KMS-11 (cell line): ENCODE data around the gene MARF1.
"Not testable (repeated sequence)": the region's sequence is repeated elsewhere in the genome, so short reads cannot be mapped to it uniquely, and the experiment has no call there.

Experiments
- H2AFZ ChIP-seq: fragments of 200-600 bp; sonication (generic); 2 replicates; pipeline ENCODE4 v1.6.1; 2016; ENCODE audit warnings: antibody characterized with exemption, mixed run types, low read depth
- H3K27ac ChIP-seq: fragments of 200-600 bp; sonication (generic); 2 replicates; pipeline ENCODE4 v1.6.1; 2016; ENCODE audit warnings: mild to moderate bottlenecking, mixed run types
- H3K27me3 ChIP-seq: fragments of 200-600 bp; sonication (generic); 2 replicates; pipeline ENCODE4 v1.6.1; 2017; ENCODE audit warnings: mild to moderate bottlenecking, low read depth, mixed run types, moderate library complexity; ENCODE audit not compliant: insufficient read depth
- H3K36me3 ChIP-seq: fragments of 200-600 bp; sonication (generic); 2 replicates; pipeline ENCODE4 v1.6.1; 2017; ENCODE audit warnings: mild to moderate bottlenecking, mixed run types; ENCODE audit not compliant: insufficient read depth
- H3K4me1 ChIP-seq: fragments of 200-600 bp; sonication (generic); 2 replicates; pipeline ENCODE4 v1.6.1; 2016; ENCODE audit warnings: mild to moderate bottlenecking, low read depth, mixed run types; ENCODE audit not compliant: poor library complexity, severe bottlenecking
- H3K4me2 ChIP-seq: fragments of 200-600 bp; sonication (generic); 2 replicates; pipeline ENCODE4 v1.7.0; 2016; ENCODE audit warnings: mild to moderate bottlenecking, mixed run types
- H3K4me3 ChIP-seq: fragments of 200-600 bp; sonication (generic); IDR thresholded peaks from 2 replicates; pipeline ENCODE4 v1.6.1; 2017; ENCODE audit warnings: low read depth, low read length, mixed read lengths; ENCODE audit not compliant: insufficient read depth
- H3K79me2 ChIP-seq: fragments of 200-600 bp; sonication (generic); 2 replicates; pipeline ENCODE4 v1.6.1; 2016; ENCODE audit warnings: low read depth, mixed run types; ENCODE audit not compliant: insufficient read depth
- H3K9ac ChIP-seq: fragments of 200-600 bp; sonication (generic); 2 replicates; pipeline ENCODE4 v1.6.1; 2016; ENCODE audit warnings: mild to moderate bottlenecking, mixed run types
- H4K20me1 ChIP-seq: fragments of 200-600 bp; sonication (generic); 2 replicates; pipeline ENCODE4 v1.6.1; 2016; ENCODE audit warnings: mild to moderate bottlenecking, mixed run types; ENCODE audit not compliant: insufficient read depth
- CTCF ChIP-seq: fragments of 200-600 bp; sonication (generic); conservative IDR thresholded peaks from 2 replicates; pipeline ENCODE4 v1.6.1; 2017; ENCODE audit warnings: low read depth, mild to moderate bottlenecking, antibody characterized with exemption, low read length, moderate library complexity, mixed read lengths

Gene MARF1

GRCh38 chr16:15553313-15554088, 89.5 kb downstream of the MARF1 start:
- no peaks in the 10 kb centered on the region for H3K79me2 ChIP-seq
- no peak overlapping the region for H3K9ac ChIP-seq
- TF ChIP-seq CTCF = no peak
- no peak overlapping the region for H3K4me3 ChIP-seq
- H2AFZ ChIP-seq = no peak overlapping the region
- H3K27me3 ChIP-seq = no peaks in the 10 kb centered on the region
- no peak overlapping the region for H3K4me2 ChIP-seq
- H3K36me3 ChIP-seq = no peaks in the 10 kb centered on the region
- no peaks in the 10 kb centered on the region for H3K4me1 ChIP-seq
- H3K27ac ChIP-seq = no peak overlapping the region
- no peaks in the 10 kb centered on the region for H4K20me1 ChIP-seq

GRCh38 chr16:15552507-15552906, 90.4 kb downstream of the MARF1 start:
- Histone ChIP-seq H3K27me3 (no peaks in the 10 kb centered on the region), H3K4me1 (no peaks in the 10 kb centered on the region), H4K20me1 (no peaks in the 10 kb centered on the region), H3K4me2 (no peak overlapping the region), H3K79me2 (no peaks in the 10 kb centered on the region), H3K4me3 (no peak overlapping the region), H3K27ac (no peak overlapping the region), H3K9ac (no peak overlapping the region), H2AFZ (no peak overlapping the region), H3K36me3 (no peaks in the 10 kb centered on the region)
- no peak for TF ChIP-seq CTCF

GRCh38 chr16:15548482-15548891, 94.5 kb downstream of the MARF1 start:
- no peak overlapping the region for H3K27ac ChIP-seq
- H3K4me1 ChIP-seq = no peaks in the 10 kb centered on the region
- H2AFZ ChIP-seq = no peak overlapping the region
- H3K9ac ChIP-seq = no peak overlapping the region
- no peak overlapping the region for H3K4me3 ChIP-seq
- no peaks in the 10 kb centered on the region for H3K79me2 ChIP-seq
- no peak overlapping the region for H3K4me2 ChIP-seq
- H3K36me3 ChIP-seq = no peaks in the 10 kb centered on the region
- no peaks in the 10 kb centered on the region for H3K27me3 ChIP-seq
- no peaks in the 10 kb centered on the region for H4K20me1 ChIP-seq
- no peak for TF ChIP-seq CTCF

GRCh38 chr16:15547768-15548096, 95.2 kb downstream of the MARF1 start:
- no peak for TF ChIP-seq CTCF
- H3K27me3 ChIP-seq = no peaks in the 10 kb centered on the region
- no peak overlapping the region for H3K9ac ChIP-seq
- no peaks in the 10 kb centered on the region for H3K36me3 ChIP-seq
- H3K4me3 ChIP-seq = no peak overlapping the region
- no peak overlapping the region for H3K4me2 ChIP-seq
- no peak overlapping the region for H2AFZ ChIP-seq
- H3K79me2 ChIP-seq = no peaks in the 10 kb centered on the region
- no peaks in the 10 kb centered on the region for H3K4me1 ChIP-seq
- H3K27ac ChIP-seq = no peak overlapping the region
- H4K20me1 ChIP-seq = no peaks in the 10 kb centered on the region

- H3K4me1 ChIP-seq, H3K4me2 ChIP-seq, H3K27me3 ChIP-seq, H3K36me3 ChIP-seq, H3K79me2 ChIP-seq, H3K9ac ChIP-seq, H2AFZ ChIP-seq, H3K27ac ChIP-seq, H4K20me1 ChIP-seq, H3K4me3 ChIP-seq: not testable (repeated sequence)
Observed at GRCh38 chr16:15547072-15547767, 95.7 kb downstream of the MARF1 start.
